Fibroblast of lung (primary cell): ENCODE results near the gene PPFIA2.

Experiments used
- EZH2 ChIP-seq: IDR thresholded peaks from 2 replicates; pipeline ENCODE4 v1.5.1; 2012; ENCODE audit warnings: low read length, control low read depth, mild to moderate bottlenecking; ENCODE audit errors: missing control alignments
- TF ChIP-seq, protein P1 (sequence below), 2 donors: IDR thresholded peaks in 1 of 2; conservative IDR thresholded peaks in 1 of 2; 1 replicate in 1 of 2; 2 replicates in 1 of 2; pipeline ENCODE4 v1.5.1; 2011 to 2012; ENCODE audit warnings: low read length in 2 of 2, control low read depth in 1 of 2, inconsistent platforms in 1 of 2, low read depth in 1 of 2, mild to moderate bottlenecking in 1 of 2

DNA sequence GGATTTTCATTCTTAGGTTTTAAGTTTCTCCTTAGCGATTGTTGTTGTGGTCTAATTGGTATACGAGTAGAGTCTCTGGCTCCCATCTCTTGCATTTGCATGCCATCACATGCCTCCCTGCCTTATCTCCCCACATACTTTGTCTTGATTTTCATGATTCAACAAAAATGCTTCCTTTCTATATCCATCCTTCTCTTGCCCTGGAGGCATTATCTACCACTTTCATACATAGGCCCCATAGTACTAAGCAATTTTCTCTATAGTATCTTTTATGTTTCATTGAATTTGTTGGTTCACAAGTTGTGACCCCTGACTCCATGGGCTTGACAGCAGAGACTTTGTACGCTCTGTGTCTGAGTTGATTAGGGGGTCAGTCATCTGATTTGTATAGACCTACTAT, 455.2 kb downstream of the PPFIA2 start:
- TF ChIP-seq, protein P1, sequence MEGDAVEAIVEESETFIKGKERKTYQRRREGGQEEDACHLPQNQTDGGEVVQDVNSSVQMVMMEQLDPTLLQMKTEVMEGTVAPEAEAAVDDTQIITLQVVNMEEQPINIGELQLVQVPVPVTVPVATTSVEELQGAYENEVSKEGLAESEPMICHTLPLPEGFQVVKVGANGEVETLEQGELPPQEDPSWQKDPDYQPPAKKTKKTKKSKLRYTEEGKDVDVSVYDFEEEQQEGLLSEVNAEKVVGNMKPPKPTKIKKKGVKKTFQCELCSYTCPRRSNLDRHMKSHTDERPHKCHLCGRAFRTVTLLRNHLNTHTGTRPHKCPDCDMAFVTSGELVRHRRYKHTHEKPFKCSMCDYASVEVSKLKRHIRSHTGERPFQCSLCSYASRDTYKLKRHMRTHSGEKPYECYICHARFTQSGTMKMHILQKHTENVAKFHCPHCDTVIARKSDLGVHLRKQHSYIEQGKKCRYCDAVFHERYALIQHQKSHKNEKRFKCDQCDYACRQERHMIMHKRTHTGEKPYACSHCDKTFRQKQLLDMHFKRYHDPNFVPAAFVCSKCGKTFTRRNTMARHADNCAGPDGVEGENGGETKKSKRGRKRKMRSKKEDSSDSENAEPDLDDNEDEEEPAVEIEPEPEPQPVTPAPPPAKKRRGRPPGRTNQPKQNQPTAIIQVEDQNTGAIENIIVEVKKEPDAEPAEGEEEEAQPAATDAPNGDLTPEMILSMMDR (conservative IDR thresholded peaks at IDR 0.05 in 1 of 2, IDR thresholded peaks at IDR 0.05 in 1 of 2; ENCODE audit: low read depth in 1 of 2, low read length in 2 of 2): no peak
- TF ChIP-seq EZH2: no peak
